ENCODE measurements around the gene RND2.
"Not testable (repeated sequence)": the region's sequence is repeated elsewhere in the genome, so short reads cannot be mapped to it uniquely, and the experiment has no call there.

The RND2 gene

GRCh38 chr17:43024407-43025289 lies at the start of gene RND2:
TSS of gene RND2 (plus strand) at chr17:43025231. CDS start at chr17:43025348, 117 bp downstream.
- DNase-seq (ENCODE audit: low read depth) = peak; percentile 33

- DNase-seq (ENCODE audit: low read depth) = no peak
Measured at GRCh38 chr17:42975265-42975664, 49.8 kb upstream of the RND2 start.

GRCh38 chr17:42975701-42976100 lies 49.3 kb upstream of the RND2 start:
- not testable (repeated sequence) for DNase-seq (ENCODE audit: low read depth)

GRCh38 chr17:42979511-42980273 lies 45.3 kb upstream of the RND2 start, which contains the start of gene PTGES3L:
TSS of gene PTGES3L (minus strand) at chr17:42980080. CDS start at chr17:42980053, 27 bp downstream.
- DNase-seq (ENCODE audit: low read depth) = no peak

- DNase-seq (ENCODE audit: low read depth) = peak; percentile 40
Measured at GRCh38 chr17:42980274-42980765, 44.7 kb upstream of the RND2 start, which contains the start of gene RUNDC1. TSS of gene RUNDC1 (plus strand) at chr17:42980565. CDS start at chr17:42980577, 12 bp downstream.

GRCh38 chr17:42980766-42981397 lies 44.1 kb upstream of the RND2 start:
- no peak for DNase-seq (ENCODE audit: low read depth)

- no peak for DNase-seq (ENCODE audit: low read depth)
Measured at GRCh38 chr17:42982266-42982665, 42.8 kb upstream of the RND2 start.

- DNase-seq (ENCODE audit: low read depth) = no peak
Measured at GRCh38 chr17:42985225-42985624, 39.8 kb upstream of the RND2 start.

- no peak for DNase-seq (ENCODE audit: low read depth)
Measured at GRCh38 chr17:42989141-42989540, 35.9 kb upstream of the RND2 start.

GRCh38 chr17:42989726-42990652 lies 35.0 kb upstream of the RND2 start:
- DNase-seq (ENCODE audit: low read depth) = peak; percentile 33

GRCh38 chr17:42991471-42991870 lies 33.6 kb upstream of the RND2 start:
- DNase-seq (ENCODE audit: low read depth) = no peak

- no peak for DNase-seq (ENCODE audit: low read depth)
Measured at GRCh38 chr17:42992872-42993271, 32.2 kb upstream of the RND2 start.

GRCh38 chr17:42993913-42994312 lies 31.1 kb upstream of the RND2 start:
- DNase-seq (ENCODE audit: low read depth) = not testable (repeated sequence)

GRCh38 chr17:42997390-42997983 lies 27.5 kb upstream of the RND2 start:
- DNase-seq (ENCODE audit: low read depth) = no peak

GRCh38 chr17:42997984-42998938 lies 26.8 kb upstream of the RND2 start, which contains the start of gene RPL27:
TSS of gene RPL27 (plus strand) at chr17:42998419. CDS start at chr17:42998751, 332 bp downstream.
- peak; percentile 97 for DNase-seq (ENCODE audit: low read depth)

- DNase-seq (ENCODE audit: low read depth) = no peak
Measured at GRCh38 chr17:42999003-42999525, 26.0 kb upstream of the RND2 start.

GRCh38 chr17:43000894-43001293 lies 24.1 kb upstream of the RND2 start:
- DNase-seq (ENCODE audit: low read depth) = not testable (repeated sequence)

GRCh38 chr17:43003542-43004172 lies 21.4 kb upstream of the RND2 start:
- DNase-seq (ENCODE audit: low read depth) = no peak

Data from HS-5 (cell line).